Mucosa of descending colon (tissue), 3 donors: ENCODE data around the gene DCTN3. TPM values are rescaled to one million over a fixed set of nuclear protein-coding genes. Genes with fewer than 3 reads are reported as not detected.
A peak's percentile ranks its signal among the peaks of the same experiment; 100 is the strongest.

Experiments
- ATAC-seq: fragments of 200-7000 bp; cut with Tn5 transposase; one replicate; pipeline ENCODE4 v1.9.1; 2020; ENCODE audit warnings: mild to moderate bottlenecking, moderate library complexity
- DNase-seq, 3 donors: peaks; one replicate each; pipeline ENCODE4 v3.0.0-alpha.2; 2020
- H3K36me3 ChIP-seq: fragments of 200-600 bp; one replicate; pipeline ENCODE4 v1.8.0; 2021; ENCODE audit warnings: low read depth, mild to moderate bottlenecking
- H3K4me1 ChIP-seq: fragments of 200-600 bp; one replicate; pipeline ENCODE4 v1.8.0; 2021; ENCODE audit warnings: low read depth, mild to moderate bottlenecking
- H3K4me3 ChIP-seq: fragments of 200-600 bp; one replicate; pipeline ENCODE4 v1.8.0; 2021; ENCODE audit warnings: mild to moderate bottlenecking
- H3K9me3 ChIP-seq: fragments of 200-600 bp; one replicate; pipeline ENCODE4 v1.8.0; 2021; ENCODE audit warnings: mild to moderate bottlenecking
- intact Hi-C, 2 donors: fragments of 100-400 bp; cut with DNase I in 1 of 2; cut with micrococcal nuclease in 1 of 2; formaldehyde crosslinking; loops; one replicate each; pipeline versions ENCODE4 v1.11.0 to v1.11.1; 2022; cut with DNase I, micrococcal nuclease
- total RNA-seq, 3 donors: library from RNA; stranded (reverse); fragmentation: NEBNext Ultra II Directional in 2 of 3; extraction: Animal tissue kit (Norgen Biotek cat#: 25700) in 2 of 3; gene quantifications; one replicate each; pipeline versions ENCODE4 v1.2.1 to v1.2.4, GENCODE V29; 2021 to 2023
- TF ChIP-seq, protein P1 (sequence below): fragments of 200-600 bp; IDR thresholded peaks from one replicate; pipeline ENCODE4 v1.8.0; 2022; ENCODE audit warnings: antibody characterized with exemption, mild to moderate bottlenecking
- donor health status: DM: no; HTN: no; CAD: no; lungs with moderate emphysema.
- donor health status: DM: no; HTN: no; CAD: no.
- donor health status: DM: no; HTN: yes; CAD: no.

The DCTN3 gene
- total RNA-seq, 3 donors from 2014 or later, result 64.4 to 67.1 (median 64.7) TPM

DNA sequence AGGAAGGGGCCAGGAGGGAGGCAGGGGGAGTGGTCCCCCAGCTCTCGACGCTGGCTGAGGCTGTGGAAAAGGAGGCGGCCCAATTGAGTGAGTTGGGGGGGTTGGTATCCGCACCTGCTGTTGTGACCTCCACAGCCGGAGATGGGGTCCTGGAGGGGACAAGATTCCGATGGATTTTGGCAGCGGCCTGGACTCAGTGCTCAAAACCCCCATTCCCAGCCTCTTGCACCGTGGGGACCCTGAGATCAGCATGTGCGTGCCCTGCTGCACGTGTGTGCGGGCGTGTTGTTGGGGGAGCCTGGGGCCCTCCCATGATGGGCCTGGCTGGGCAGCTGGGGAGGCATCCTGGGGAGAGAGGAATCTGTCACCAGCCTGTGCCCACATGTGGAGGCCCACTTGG is 45.7 kb downstream of the DCTN3 start:
- TF ChIP-seq, protein P1, sequence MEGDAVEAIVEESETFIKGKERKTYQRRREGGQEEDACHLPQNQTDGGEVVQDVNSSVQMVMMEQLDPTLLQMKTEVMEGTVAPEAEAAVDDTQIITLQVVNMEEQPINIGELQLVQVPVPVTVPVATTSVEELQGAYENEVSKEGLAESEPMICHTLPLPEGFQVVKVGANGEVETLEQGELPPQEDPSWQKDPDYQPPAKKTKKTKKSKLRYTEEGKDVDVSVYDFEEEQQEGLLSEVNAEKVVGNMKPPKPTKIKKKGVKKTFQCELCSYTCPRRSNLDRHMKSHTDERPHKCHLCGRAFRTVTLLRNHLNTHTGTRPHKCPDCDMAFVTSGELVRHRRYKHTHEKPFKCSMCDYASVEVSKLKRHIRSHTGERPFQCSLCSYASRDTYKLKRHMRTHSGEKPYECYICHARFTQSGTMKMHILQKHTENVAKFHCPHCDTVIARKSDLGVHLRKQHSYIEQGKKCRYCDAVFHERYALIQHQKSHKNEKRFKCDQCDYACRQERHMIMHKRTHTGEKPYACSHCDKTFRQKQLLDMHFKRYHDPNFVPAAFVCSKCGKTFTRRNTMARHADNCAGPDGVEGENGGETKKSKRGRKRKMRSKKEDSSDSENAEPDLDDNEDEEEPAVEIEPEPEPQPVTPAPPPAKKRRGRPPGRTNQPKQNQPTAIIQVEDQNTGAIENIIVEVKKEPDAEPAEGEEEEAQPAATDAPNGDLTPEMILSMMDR, result no peak
- Histone ChIP-seq H3K36me3 (no peaks in the 10 kb centered on the region), H3K4me1 (peaks cover 21% of the 10 kb centered on the region), H3K9me3 (no peaks in the 10 kb centered on the region), H3K4me3 (no peak overlapping the region)
- ATAC-seq (no peak), DNase-seq (no peak)
- intact Hi-C loops, result no loop called here

DNA sequence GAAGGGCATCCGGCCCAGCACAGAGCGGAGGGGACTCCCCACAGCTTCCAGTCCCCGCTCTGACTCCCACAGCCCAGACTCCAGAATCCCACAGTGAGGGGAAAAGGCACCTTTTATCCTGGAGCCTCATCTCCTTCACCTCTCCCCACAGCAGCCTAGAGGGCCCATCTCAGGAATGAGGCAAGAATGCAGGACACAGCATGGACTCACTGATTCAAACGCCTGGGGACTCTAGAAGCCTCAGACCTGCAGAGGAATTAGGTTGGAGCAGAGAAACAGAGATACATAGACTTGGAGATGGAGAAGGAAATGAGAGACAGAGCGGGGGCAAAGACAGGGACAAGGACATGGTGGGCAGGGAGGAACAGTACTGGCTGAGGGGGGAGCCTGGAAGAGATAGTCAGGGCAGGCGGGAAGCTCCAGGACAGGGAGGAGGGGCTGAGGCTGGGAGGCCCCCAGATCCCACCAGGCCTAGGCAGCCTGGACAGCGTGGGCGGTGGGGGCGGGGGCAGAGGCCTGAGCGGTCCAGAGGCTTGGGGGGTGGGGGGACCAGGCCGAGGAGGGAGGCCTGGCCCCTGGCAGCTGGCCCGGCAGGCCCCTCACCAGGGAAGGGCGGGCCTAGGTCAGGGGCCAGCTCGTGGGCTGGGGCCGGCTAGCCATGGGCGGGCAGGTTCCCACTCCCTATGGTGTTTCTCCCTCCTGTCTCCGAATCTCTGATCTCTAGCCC is 46.5 kb downstream of the DCTN3 start:
- no peaks in the 10 kb centered on the region for H3K36me3 ChIP-seq
- DNase-seq (no peak), ATAC-seq (no peak)
- no peak overlapping the region for H3K4me3 ChIP-seq
- intact Hi-C loops, result no loop called here
- H3K9me3 ChIP-seq, result no peaks in the 10 kb centered on the region
- H3K4me1 ChIP-seq, result peaks cover 21% of the 10 kb centered on the region
- TF ChIP-seq, protein P1, result no peak

DNA sequence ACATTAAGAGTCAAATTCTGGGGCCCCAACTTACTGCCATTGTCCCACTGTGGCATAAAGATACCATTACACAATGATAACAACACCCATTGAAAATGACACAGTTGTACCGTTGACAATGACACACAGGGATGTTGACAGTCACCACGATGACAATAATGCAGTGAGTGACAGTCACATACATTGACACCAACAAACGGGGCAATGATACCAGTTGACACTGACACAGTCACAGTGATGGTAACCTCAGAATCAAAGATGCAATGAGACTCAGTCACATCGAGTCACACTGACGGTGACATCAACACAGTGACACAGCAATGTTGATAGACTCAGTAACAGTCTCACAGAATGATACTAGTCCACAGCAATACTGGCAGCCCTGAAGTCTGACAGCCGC is 47.7 kb downstream of the DCTN3 start:
- Histone ChIP-seq H3K4me1 (peaks cover 15% of the 10 kb centered on the region), H3K36me3 (no peaks in the 10 kb centered on the region), H3K4me3 (no peak overlapping the region), H3K9me3 (no peaks in the 10 kb centered on the region)
- TF ChIP-seq, protein P1, result no peak
- DNase-seq (no peak), ATAC-seq (peak; percentile 4)
- intact Hi-C loops, result no loop called here

DNA sequence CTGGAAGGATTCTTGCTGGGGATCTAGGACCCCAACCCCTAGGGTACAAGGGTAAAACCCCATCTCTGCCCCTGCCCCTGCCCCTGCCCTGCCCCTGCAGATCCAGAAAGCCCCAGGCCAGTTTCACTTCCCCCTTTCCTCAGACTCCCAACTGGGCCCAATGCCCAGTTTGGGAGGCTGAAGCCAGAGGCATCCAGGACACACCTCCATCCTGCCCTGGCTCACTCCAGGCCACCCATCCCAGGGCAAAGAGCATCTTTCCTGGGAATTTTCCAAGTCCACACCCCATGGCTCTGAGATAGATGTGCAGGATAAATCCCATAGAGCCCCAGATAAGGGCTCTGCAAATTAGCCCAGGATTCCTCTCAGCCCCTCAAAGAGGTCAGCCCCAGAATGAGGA is 48.2 kb downstream of the DCTN3 start:
- intact Hi-C loops, result no loop called here
- Histone ChIP-seq H3K9me3 (no peaks in the 10 kb centered on the region), H3K36me3 (no peaks in the 10 kb centered on the region), H3K4me1 (peaks cover 15% of the 10 kb centered on the region), H3K4me3 (no peak overlapping the region)
- TF ChIP-seq, protein P1, result no peak
- peak; percentile 72 to 89 (median 80) for DNase-seq
- ATAC-seq, result peak; percentile 88

DNA sequence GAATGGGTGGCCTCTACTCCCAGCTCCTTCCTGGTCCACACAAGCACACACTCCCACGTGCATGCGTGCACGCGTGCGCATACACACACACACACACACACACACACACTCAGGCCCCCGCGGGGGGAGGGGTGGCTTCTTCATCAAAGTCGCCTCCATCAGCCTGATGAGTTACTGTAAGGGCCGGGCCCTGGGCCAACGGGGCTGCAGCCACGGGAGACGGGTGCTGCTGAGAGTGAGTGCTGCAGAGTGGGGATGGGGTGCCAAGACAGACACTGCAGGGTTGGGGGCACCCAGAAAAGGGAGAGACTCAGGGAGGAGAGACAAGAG is 48.8 kb downstream of the DCTN3 start:
- Histone ChIP-seq H3K4me3 (no peak overlapping the region), H3K9me3 (no peaks in the 10 kb centered on the region), H3K4me1 (peaks cover 13% of the 10 kb centered on the region), H3K36me3 (no peaks in the 10 kb centered on the region)
- ATAC-seq (no peak), DNase-seq (peak in 2 of 3 donors; percentile 50 to 58)
- intact Hi-C loops, result no loop called here
- TF ChIP-seq, protein P1, result no peak
